Epithelial cell of proximal tubule (primary cell): ENCODE measurements around the gene NDUFC1. TPM values are rescaled to one million over a fixed set of nuclear protein-coding genes. Genes with fewer than 3 reads are reported as not detected.

Experiments used
- DNase-seq: peaks from one replicate; pipeline ENCODE4 v3.0.0-alpha.2; 2011; ENCODE audit warnings: low read depth
- H3K4me3 ChIP-seq: 2 replicates; pipeline ENCODE4 v1.5.1; 2011; ENCODE audit warnings: low read depth, mild to moderate bottlenecking, low read length
- CTCF ChIP-seq: conservative IDR thresholded peaks from 2 replicates; pipeline ENCODE4 v1.5.1; 2012; ENCODE audit warnings: low read depth, mild to moderate bottlenecking, low read length
- total RNA-seq: library from RNA; depleted of rRNA; stranded (reverse); fragments of >200 nt; gene quantifications from 2 replicates; pipeline ENCODE4 v1.2.3, GENCODE V29; 2015

NDUFC1 gene
- total RNA-seq, 1 donor from 2014 or later = 60.9 TPM

- no peak for TF ChIP-seq CTCF
- no peak overlapping the region for H3K4me3 ChIP-seq
- DNase-seq = no peak
Observed at GRCh38 chr4:139312552-139313332, 10.5 kb upstream of the NDUFC1 start.

- no peak overlapping the region for H3K4me3 ChIP-seq
- no peak for TF ChIP-seq CTCF
- no peak for DNase-seq
Observed at GRCh38 chr4:139311909-139312308, 9.6 kb upstream of the NDUFC1 start.

GRCh38 chr4:139304920-139305319, 2.6 kb upstream of the NDUFC1 start:
- no peak overlapping the region for H3K4me3 ChIP-seq
- no peak for TF ChIP-seq CTCF
- no peak for DNase-seq

- peak within 1 kb of the TSS; percentile 86 for H3K4me3 ChIP-seq
- no peak for TF ChIP-seq CTCF
- peak; percentile 72 for DNase-seq
Observed at GRCh38 chr4:139301113-139301820, 1.0 kb downstream of the NDUFC1 start, which contains the start of gene NAA15. NAA15 (plus strand) TSS chr4:139301505; CDS start chr4:139301778, 273 bp downstream.

GRCh38 chr4:139300431-139301112, 1.7 kb downstream of the NDUFC1 start:
- peak; percentile 40 for DNase-seq
- TF ChIP-seq CTCF = no peak
- H3K4me3 ChIP-seq = peak overlapping the region; percentile 86

- no peak for TF ChIP-seq CTCF
- no peak for DNase-seq
- peak overlapping the region; percentile 86 for H3K4me3 ChIP-seq
Observed at GRCh38 chr4:139299536-139299935, 2.7 kb downstream of the NDUFC1 start.
